Pons (tissue), 1 donor: ENCODE data around the gene GRM7.

ENCODE experiments used
- DNase-seq: peaks from one replicate; pipeline ENCODE4 v3.0.0-alpha.2; 2016; ENCODE audit warnings: low spot score

GRM7 gene

GRCh38 chr3:7241584-7242302 lies 380.8 kb downstream of the GRM7 start:
- no peak for DNase-seq

- no peak for DNase-seq
Measured at GRCh38 chr3:7242303-7242635, 381.4 kb downstream of the GRM7 start.

- no peak for DNase-seq
Measured at GRCh38 chr3:7249493-7250076, 388.7 kb downstream of the GRM7 start.

DNA sequence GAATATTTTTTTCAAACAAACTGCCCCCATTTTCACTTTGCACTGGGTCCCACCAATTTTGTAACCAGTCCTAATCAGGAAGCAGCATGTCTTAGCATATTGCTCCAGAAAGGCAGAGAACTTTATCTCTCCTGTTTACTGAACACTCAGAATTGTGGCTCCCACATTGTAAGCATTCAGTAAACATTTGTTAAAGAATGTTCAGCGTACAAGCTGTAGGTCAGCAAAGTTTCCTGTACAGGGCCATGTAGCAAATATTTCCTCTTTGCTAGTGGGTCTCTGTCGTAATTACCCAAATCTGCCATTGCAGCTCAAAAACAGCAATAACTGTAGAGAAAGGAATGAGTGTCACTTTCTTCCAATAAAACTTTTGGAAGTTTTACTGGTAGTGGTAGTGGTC lies 393.3 kb downstream of the GRM7 start:
- DNase-seq, result no peak

DNA sequence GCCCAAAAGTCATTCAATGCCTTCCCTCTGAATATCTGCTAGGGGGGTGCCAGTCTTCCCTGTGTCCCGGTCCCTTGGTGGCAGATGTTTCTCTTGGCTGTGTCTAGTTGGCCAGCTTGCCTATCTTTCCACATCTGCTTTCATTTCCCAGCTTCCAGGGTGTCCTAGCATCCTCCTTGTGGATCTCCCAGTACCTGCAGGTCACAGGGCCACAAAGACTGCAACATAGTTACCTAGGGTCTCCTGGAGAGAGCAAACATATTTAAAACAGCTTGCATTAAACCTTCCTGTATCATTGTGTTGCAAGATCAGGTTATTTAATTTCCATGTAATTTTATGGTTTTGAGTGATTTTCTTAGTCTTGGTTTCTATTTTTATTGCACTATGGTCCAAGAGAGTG lies 400.1 kb downstream of the GRM7 start:
- DNase-seq, result no peak

DNA sequence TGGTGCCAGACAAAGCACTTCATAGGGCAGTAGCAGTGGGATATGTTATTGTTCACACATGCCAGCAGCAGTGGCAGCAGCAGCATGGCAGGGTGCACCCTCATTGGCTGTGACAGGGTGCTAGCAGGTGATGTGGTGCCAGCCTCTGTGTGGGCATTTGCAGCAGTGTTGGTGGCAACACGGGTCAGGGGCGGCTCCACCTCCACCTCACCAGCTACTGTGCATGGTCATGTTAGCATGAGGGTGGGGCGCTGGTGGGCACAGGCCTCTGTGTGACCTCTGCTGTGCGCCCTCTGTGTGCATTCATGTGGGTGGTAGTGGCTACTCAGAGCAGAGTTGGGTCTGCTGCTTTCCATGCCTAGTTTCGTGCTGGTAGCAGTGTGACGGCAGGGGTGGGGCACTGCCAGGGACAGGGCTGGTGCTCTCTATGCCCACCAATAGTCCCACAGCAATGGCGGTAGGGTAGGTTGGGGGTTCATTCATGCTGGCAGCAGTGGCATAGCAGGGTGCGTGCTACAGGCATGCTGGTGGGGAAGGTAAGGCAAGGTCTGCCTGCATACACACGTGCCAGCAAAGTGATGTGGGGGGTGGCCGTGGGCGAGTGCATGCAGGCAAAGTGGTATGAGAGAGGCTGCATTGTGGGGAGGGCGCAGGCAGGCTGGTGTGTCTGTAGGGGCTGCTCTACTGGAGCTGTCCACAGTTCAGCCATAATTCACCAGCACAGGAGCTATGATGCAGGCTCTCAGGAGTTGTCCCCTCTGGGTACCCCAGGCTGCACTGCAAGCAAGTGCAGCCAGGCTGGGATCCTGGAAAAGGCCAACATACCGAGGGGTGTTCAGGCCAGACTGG lies 402.7 kb downstream of the GRM7 start:
- no peak for DNase-seq

GRCh38 chr3:7264196-7264526 lies 403.2 kb downstream of the GRM7 start:
- peak; percentile 7 for DNase-seq

- no peak for DNase-seq
Measured at GRCh38 chr3:7265736-7266135, 404.8 kb downstream of the GRM7 start.

- DNase-seq, result no peak
Measured at GRCh38 chr3:7266551-7266950, 405.6 kb downstream of the GRM7 start.

DNA sequence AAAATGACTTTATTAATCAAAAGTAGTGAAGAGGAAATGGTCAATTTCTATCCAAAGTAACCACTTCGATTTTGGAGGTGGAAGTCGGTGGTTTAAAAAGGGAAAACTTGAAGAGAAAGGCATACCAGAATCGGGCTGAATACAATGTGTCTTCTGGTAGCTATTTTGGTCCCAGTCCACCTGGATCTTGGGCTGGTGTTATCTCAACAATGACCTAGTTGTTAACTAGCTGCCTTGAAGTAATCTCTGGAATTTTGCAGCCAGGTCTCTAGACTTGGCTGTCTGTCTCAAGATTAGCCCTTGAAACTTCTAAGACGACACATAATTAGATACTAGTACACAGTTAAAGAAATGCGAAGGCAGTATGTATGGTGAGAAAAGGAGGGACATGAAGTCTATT lies 409.8 kb downstream of the GRM7 start:
- no peak for DNase-seq

- no peak for DNase-seq
Measured at GRCh38 chr3:7271631-7272030, 410.7 kb downstream of the GRM7 start.

DNA sequence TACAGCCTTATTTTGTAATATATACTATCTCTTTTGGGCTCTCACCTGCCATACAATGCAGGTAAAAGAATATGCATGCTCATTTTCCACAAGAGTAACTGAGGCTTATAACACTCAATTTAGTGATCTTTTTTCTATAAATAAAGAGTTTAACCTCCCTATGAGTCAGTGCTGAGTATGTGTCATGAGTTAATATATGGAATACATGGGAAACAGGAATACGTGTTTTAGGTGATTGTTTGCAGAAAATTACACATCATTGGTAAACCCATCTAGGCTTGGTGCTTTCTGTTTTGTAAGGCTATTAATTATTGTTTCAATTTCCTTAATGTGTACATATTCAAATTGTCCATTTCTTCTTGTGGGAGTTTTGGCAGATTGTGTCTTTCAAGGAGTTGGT lies 411.3 kb downstream of the GRM7 start:
- no peak for DNase-seq

GRCh38 chr3:7275396-7275795 lies 414.5 kb downstream of the GRM7 start:
- DNase-seq, result no peak

- no peak for DNase-seq
Measured at GRCh38 chr3:7280318-7280717, 419.4 kb downstream of the GRM7 start.

GRCh38 chr3:7282988-7283387 lies 422.1 kb downstream of the GRM7 start:
- no peak for DNase-seq

DNA sequence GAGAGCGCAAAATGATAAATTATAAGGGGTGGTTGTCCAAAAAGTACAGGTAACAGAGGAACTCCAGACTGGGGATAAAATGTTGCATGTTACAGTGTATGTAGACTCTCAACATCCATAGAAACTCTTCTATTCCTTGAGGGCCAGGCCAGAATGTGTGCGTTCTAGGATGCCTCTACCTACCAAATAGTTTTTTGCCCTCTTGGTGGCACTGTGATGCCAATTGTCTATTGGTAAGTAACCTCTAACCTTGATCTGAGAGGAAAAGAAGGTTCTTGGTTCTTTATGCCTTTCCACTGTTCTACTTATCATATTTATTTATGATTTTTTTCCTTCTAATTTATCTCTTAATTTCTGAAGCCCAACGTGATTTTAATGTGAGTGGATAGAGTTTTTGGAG lies 424.6 kb downstream of the GRM7 start:
- peak; percentile 37 for DNase-seq

DNA sequence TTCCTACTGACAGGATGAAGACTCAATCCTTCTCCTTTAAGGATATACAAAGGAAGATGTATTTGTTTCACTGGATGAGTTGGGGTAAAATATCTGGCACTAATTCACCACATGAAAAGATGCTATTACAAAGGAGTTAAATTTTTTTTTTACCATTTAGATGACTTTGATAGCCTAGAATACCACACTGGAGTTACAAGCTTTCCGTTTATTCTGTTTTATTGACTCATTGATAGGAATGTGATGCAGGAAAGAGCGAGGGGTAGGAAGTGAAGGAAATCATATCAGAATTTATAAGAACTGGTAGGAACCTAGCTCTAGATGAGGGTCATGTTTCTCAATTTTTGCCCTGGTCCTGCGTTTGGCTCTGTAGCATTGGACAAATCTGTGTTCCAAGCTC lies 427.2 kb downstream of the GRM7 start:
- DNase-seq, result no peak

GRCh38 chr3:7289121-7289520 lies 428.2 kb downstream of the GRM7 start:
- no peak for DNase-seq

DNA sequence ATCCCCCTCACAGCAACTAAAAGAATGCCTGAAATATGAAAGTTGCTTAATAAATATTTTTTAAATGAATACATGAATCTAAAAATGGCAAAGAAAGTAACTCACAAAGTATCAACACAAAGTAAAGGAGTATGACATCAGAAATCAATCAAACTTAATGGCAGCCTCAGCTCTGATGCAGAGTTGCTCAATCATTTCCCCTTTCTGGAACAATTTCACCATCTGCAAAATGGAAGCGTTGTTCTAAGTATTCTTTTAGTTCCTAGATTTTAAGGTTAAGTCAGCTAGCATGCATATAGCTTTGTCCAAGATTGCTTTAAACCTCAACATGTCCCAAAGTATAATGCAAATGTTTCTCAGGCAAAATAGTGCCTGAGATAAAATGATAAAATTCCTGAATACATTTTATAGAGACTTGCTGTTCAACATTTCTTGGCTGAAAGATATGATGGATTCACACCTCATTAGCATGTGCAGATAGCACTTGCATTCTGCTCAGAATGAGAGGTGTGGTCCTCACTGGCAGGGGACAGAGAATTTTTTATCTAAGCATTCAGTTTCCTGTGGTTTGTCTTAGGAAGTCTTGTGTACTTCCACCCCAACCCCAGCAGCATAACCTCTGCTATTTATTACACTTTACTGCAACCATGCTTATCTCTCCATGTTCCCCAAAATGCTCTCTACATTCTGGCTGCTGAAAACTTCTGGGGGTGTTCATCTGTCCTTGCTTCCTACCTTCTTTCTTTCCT lies 429.3 kb downstream of the GRM7 start:
- DNase-seq, result no peak

- DNase-seq, result no peak
Measured at GRCh38 chr3:7292362-7292761, 431.4 kb downstream of the GRM7 start.

GRCh38 chr3:7293286-7293685 lies 432.4 kb downstream of the GRM7 start:
- no peak for DNase-seq

DNA sequence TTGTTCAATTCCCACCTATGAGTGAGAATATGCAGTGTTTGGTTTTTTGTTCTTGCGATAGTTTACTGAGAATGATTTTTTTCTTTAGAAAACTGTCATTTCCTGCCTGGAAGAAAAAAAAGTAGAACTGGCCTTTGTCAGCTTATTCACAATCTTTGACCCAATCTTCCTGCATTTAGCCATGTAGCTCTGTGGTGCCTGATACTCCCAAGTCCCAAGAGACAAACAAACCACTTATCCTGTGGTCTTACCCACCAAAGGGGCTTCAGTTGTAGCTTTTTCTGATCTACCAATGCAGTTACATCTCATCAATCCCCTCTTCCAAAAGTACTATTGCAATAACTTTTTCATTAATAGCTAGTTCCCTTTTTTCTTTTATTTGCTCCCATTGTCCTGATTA lies 444.6 kb downstream of the GRM7 start:
- DNase-seq, result no peak

DNA sequence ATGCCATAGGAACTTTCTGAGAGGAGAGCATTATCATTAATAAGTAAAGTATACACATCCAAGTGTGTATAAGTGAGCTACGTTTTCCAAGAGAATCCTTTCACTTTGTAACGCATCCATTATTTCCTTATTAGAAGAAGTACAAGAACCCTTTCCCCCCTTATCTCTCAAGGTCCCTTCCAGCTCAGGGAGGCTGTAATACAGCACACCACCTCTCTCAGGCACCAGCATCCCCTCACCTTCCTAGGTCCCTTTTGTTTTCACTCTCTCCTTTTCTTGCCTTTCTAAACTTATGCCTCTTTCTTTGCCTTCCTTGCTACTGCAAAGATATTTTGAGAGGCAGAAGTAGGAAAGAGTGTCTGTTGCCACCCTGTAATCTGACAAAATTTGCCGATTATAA lies 446.0 kb downstream of the GRM7 start:
- DNase-seq, result no peak
